Left cardiac atrium (tissue), 2 donors: Measurements from ENCODE around the gene LRTM2. TPM values are rescaled to one million over a fixed set of nuclear protein-coding genes. Genes with fewer than 3 reads are reported as not detected.

Source experiments
- total RNA-seq, 2 donors: library from RNA; stranded (reverse); fragmentation: NEBNext Ultra II Directional; extraction: Animal tissue kit (Norgen Biotek cat#: 25700); gene quantifications; one replicate each; pipeline ENCODE4 v1.2.1, GENCODE V29; 2021
- donor health status: DM: no; HTN: yes; CAD: no; lungs with severe emphysema.
- donor health status: DM: yes; HTN: yes; CAD: no.

Gene LRTM2
- total RNA-seq, 2 donors from 2014 or later: not detected

Other genes starting within 250 kb of the LRTM2 start
- gene FBXL14, start 226.0 kb upstream of the LRTM2 start, total RNA-seq: 1 to 10 TPM; 7.0 to 7.6 TPM
- gene WNT5B, start 191.3 kb upstream of the LRTM2 start, total RNA-seq: 1 to 10 TPM; 1.8 to 5.0 TPM
- 10 to 100 TPM; 50.3 to 53.1 TPM for gene ADIPOR2, start 129.5 kb upstream of the LRTM2 start, total RNA-seq
- 1 to 10 TPM; 1.7 to 2.6 TPM for gene CACNA2D4, start 98.1 kb downstream of the LRTM2 start, total RNA-seq
- gene DCP1B, start 183.9 kb downstream of the LRTM2 start, total RNA-seq: 1 to 10 TPM; 3.1 to 3.7 TPM
- gene CACNA1C, start 232.4 kb downstream of the LRTM2 start, total RNA-seq: 100 to 1,000 TPM in 1 of 2 donors, 10 to 100 TPM in 1; 99.2 to 127 TPM